Hepatocyte (in vitro differentiated cells): ENCODE measurements around the gene SYNE2.

Experiments used
- EZH2 ChIP-seq: fragments of 200-600 bp; sonication (generic); IDR thresholded peaks from 2 replicates; pipeline ENCODE4 v1.6.1; 2016; ENCODE audit warnings: antibody characterized with exemption, mild to moderate bottlenecking, borderline replicate concordance
- EZH2phosphoT487 ChIP-seq: fragments of 200-600 bp; sonication (generic); IDR thresholded peaks from one replicate; pipeline ENCODE4 v1.6.1; 2018; ENCODE audit warnings: antibody characterized with exemption, mild to moderate bottlenecking, low read depth, moderate library complexity; ENCODE audit not compliant: unreplicated experiment, severe bottlenecking
- TF ChIP-seq, protein P1 (sequence below): fragments of 200-600 bp; sonication (generic); IDR thresholded peaks from 2 replicates; pipeline ENCODE4 v1.5.1; 2016; ENCODE audit warnings: antibody characterized with exemption, mild to moderate bottlenecking; ENCODE audit not compliant: poor library complexity

DNA sequence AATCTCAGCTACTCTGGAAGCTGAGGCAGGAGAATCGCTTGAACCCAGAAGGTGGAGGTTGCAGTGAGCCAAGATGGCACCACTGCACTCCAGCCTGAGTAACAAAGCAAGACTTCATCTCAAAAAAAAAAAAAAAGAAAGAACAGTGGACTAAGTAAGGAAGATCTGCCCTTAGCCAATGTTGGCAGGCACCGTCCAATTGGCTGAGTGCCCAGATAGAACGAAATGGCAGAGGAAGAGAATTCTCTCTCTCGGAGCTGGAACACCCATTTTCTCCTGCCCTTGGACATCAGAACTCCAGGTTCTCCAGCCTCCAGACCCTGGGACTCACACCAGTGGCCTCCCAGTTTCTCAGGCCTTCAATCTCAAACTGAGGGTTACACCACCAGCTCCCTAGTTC is 391.5 kb downstream of the SYNE2 start:
- TF ChIP-seq EZH2 (no peak), EZH2phosphoT487 (no peak)
- TF ChIP-seq, protein P1, sequence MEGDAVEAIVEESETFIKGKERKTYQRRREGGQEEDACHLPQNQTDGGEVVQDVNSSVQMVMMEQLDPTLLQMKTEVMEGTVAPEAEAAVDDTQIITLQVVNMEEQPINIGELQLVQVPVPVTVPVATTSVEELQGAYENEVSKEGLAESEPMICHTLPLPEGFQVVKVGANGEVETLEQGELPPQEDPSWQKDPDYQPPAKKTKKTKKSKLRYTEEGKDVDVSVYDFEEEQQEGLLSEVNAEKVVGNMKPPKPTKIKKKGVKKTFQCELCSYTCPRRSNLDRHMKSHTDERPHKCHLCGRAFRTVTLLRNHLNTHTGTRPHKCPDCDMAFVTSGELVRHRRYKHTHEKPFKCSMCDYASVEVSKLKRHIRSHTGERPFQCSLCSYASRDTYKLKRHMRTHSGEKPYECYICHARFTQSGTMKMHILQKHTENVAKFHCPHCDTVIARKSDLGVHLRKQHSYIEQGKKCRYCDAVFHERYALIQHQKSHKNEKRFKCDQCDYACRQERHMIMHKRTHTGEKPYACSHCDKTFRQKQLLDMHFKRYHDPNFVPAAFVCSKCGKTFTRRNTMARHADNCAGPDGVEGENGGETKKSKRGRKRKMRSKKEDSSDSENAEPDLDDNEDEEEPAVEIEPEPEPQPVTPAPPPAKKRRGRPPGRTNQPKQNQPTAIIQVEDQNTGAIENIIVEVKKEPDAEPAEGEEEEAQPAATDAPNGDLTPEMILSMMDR = no peak
